BJ (cell line): Measurements from ENCODE around the gene RORC. TPM values are rescaled to one million over a fixed set of nuclear protein-coding genes. Genes with fewer than 3 reads are reported as not detected.

ENCODE experiments used
- CTCF ChIA-PET: fragments of 350-600 bp; formaldehyde crosslinking; extraction: SDS; loops from one replicate; lab custom pipeline; 2021; ENCODE audit warnings: antibody characterized with exemption, inconsistent platforms; lab: Yijun Ruan, JAX
- POLR2A ChIA-PET: fragments of 300-600 bp; sonication (Branson Sonifier 250); formaldehyde crosslinking; extraction: SDS; loops from one replicate; lab custom pipeline; 2021; ENCODE audit warnings: antibody characterized with exemption; lab: Charles Lee
- DNase-seq: peaks from one replicate; pipeline ENCODE4 v3.0.0-alpha.2; 2011; ENCODE audit warnings: low read depth
- H3K27me3 ChIP-seq: 2 replicates; pipeline ENCODE4 v1.6.0; 2011; ENCODE audit warnings: low read length; ENCODE audit not compliant: control insufficient read depth, insufficient read depth
- H3K36me3 ChIP-seq: 2 replicates; pipeline ENCODE4 v1.5.1; 2011; ENCODE audit warnings: low read length; ENCODE audit not compliant: control insufficient read depth, insufficient read depth
- H3K4me3 ChIP-seq: 2 replicates; pipeline ENCODE4 v1.5.1; 2011; ENCODE audit warnings: low read depth, mild to moderate bottlenecking, control low read depth, low read length
- CTCF ChIP-seq: IDR thresholded peaks from 2 replicates; pipeline ENCODE4 v1.5.1; 2011; ENCODE audit warnings: low read depth, mild to moderate bottlenecking, control low read depth, inconsistent platforms, low read length, moderate library complexity; ENCODE audit not compliant: insufficient read depth
- polyA plus RNA-seq: library from polyadenylated mRNA; depleted of rRNA; stranded (reverse); fragments of >200 nt; gene quantifications from 2 replicates; pipeline ENCODE4 v1.2.3, GENCODE V29; 2011

Gene RORC
- polyA plus RNA-seq, 1 experiment = not detected

DNA sequence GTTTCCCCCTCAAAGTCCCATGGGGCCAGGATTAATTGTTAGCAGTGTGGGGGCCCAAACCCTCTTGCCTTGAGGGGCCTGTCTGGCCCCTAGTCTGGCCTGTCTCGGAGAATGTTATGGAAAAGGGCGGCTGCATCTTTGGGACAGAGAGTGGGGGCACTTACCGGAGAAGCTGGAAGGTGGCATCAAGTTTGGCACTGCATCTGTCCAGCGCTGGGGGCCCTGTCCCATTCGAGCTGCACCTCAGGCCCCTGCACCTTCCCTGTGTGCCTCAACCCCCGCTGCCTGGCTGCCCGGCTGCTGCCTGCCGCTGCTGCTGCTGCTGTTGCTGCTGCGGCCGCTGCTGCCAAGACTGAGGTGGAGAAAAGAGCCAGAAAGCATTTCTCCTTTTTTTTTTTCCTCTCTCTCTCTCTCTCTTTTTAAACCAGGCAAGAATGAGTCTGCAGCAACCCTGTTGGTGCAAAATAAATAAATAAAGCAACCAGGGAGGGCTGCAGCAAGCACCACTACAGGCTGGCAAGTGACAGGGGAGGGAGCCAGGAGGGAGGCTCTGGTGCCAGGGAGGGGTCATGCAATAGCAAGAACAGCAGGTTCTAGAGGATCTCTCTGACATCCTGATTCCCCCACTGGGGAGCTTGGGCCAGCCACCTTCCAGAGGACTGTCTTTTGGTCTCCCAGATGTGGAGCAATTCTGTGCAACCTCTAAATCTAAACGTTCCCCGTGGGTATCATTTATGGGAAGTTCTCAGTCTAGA is 26.4 kb downstream of the RORC start, which contains the start of gene LINGO4:
Gene LINGO4 (minus strand): TSS at position 354 of the 755 bp plus-strand sequence. CDS start 2,715 bp downstream, outside the sequence.
- no peaks in the 10 kb centered on the region for H3K36me3 ChIP-seq
- ChIA-PET CTCF (no interaction called here), POLR2A (no interaction called here)
- no peak for TF ChIP-seq CTCF
- no peak for DNase-seq
- H3K27me3 ChIP-seq = peaks cover 36% of the 10 kb centered on the region
- H3K4me3 ChIP-seq = no peak within 1 kb of the TSS

GRCh38 chr1:151803915-151804314 is 27.7 kb downstream of the RORC start:
- Histone ChIP-seq H3K27me3 (peaks cover 39% of the 10 kb centered on the region), H3K36me3 (no peaks in the 10 kb centered on the region), H3K4me3 (no peak overlapping the region)
- no peak for TF ChIP-seq CTCF
- CTCF ChIA-PET = no interaction called here
- DNase-seq = no peak
- POLR2A ChIA-PET = no interaction called here

DNA sequence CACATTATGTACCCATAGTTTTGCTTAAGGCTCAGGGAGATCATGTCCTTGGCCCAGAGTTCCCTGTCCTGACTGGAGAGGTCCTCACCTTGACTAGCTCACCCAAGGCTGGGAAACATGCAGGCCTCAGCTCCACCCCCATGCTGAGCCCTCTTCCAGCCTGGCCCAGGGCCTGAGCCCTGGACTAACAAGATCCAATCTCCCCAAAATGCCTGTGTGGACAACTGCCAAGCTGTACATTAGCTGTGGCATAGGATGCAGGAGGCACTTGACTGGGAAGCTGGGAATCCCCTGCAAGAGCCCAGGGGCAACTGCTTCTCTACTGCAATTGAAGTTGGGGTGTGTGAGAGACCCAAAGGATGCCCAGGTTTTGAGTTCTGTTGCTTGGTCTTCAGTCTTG is 28.4 kb downstream of the RORC start:
- CTCF ChIA-PET = no interaction called here
- Histone ChIP-seq H3K36me3 (no peaks in the 10 kb centered on the region), H3K4me3 (no peak overlapping the region), H3K27me3 (peaks cover 38% of the 10 kb centered on the region)
- POLR2A ChIA-PET = no interaction called here
- DNase-seq = no peak
- TF ChIP-seq CTCF = no peak

DNA sequence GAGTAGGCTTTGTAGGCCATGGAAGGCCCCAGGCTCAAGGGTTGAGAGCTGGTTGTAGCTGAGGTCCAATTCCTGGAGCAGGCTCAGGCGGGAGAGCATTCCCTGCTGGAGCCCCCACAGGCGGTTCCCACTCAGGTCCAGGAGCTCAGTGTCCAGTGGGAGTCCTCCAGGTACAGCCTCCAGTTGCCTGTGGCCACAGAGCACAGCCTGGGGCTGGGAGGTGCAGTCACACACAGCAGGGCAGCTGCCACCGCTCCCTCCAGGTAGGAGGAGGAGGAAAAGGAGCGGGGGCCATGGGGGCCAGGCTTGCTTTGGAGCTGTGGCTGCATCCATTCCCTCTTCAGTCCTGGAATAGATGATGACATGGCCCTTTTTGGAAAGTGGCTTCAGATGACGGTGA is 29.2 kb downstream of the RORC start:
- CTCF ChIA-PET = no interaction called here
- no peak for DNase-seq
- TF ChIP-seq CTCF = no peak
- Histone ChIP-seq H3K4me3 (no peak overlapping the region), H3K36me3 (no peaks in the 10 kb centered on the region), H3K27me3 (peaks cover 39% of the 10 kb centered on the region)
- POLR2A ChIA-PET = no interaction called here

DNA sequence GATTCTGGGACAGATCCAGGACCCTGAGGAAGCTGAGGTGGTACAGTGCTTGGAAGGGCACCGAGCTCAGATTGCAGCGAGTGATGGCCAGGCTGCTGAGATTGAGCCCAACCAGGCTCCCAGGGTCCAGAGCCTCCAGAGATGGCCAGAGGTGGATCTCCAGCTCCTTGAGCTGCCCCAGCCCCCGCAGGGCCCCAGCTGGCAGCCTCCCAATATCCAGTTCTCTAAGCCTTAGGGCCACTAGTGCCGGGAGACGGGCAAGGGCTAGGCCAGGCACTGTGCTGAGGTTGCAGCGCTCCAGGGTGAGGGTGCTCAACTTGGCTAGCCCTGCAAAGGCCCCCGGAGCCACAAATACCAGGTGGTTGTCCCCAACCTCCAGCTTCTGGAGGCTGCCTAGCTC is 29.8 kb downstream of the RORC start:
- TF ChIP-seq CTCF = no peak
- H3K27me3 ChIP-seq = peaks cover 37% of the 10 kb centered on the region
- H3K4me3 ChIP-seq = no peak overlapping the region
- DNase-seq = no peak
- POLR2A ChIA-PET = no interaction called here
- CTCF ChIA-PET = interaction anchor here (0.9 kb wide), 1 partner anchor 22 kb away, joined by 3 read pairs; no protein-coding TSS in a partner anchor
- no peaks in the 10 kb centered on the region for H3K36me3 ChIP-seq
